Kasumi-1 (cell line): Measurements from ENCODE around the gene SMARCD3.

ENCODE experiments used
- DNase-seq, 2 experiments: peaks; one replicate each; lab custom pipeline; 2025; lab: John Stamatoyannopoulos, UW

SMARCD3 gene

DNA sequence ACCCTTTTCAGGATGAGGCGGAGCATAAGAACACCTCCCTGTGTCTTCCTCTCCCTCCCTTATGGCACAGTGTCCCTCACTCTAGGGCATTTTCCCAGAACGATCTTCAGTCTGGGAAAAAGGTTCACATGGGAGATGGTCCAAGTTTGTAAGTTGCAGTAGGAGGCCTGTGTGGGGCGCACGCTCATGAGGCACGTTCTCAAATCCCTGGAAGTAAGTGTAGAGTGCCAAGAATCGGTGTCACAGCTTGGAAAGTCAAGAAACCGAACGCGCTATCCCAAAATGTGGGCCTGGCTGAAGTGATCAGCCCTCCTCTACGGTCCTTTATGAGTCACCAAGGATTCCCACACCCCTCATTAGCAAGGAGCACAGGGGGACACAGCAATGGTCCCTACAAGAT is 23.9 kb upstream of the SMARCD3 start:
- DNase-seq, result no peak

DNA sequence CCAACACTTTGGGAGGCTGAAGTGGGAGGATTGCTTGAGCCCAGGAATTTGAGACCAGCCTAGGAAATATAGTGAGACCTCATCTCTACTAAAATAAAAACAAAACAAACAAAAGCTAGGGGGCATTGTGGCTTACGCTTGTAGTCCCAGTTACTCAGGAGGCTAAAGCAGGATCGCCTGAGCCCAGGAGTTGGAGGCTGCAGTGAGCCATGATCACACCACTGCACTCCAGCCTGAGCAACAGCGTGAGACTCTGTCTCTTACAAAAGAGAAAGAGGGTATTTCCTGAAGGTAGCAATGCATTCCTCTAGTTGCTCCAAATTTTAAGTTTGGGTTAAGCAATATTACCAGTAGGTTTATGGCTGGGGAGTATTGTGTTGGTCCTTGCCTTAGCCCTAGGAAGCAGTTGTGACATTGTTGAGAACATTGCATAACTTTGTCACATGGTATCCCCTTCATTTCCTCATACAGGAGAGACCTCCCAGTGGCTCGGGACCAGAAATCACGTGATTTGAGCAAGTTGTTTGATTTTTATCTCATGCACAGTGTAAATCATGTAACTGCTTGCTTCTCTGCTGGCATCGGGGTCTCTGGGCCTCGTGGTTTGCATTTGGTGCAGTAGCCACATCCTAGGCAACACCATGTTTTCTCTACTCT is 23.3 kb upstream of the SMARCD3 start:
- DNase-seq, result peak; percentile 88 to 90

DNA sequence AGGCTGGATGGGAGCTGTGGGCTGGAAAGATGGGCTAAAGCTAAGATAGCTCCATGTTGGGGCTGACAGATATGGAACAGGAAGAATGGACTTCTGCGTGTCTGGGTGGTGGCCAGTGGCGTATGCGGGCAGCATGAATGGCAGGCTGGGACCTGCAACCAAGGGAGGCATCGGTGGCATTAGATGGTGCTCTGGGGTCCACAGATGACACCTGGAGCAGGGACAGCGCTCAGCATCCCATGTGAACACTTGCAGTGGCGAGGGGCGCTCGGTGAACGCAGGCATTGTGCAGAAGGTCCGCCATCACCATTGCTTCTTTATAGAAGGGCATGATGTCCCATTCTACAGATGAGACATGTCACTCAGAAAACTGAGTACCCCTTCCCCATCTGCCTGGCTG is 21.0 kb upstream of the SMARCD3 start:
- no peak for DNase-seq

DNA sequence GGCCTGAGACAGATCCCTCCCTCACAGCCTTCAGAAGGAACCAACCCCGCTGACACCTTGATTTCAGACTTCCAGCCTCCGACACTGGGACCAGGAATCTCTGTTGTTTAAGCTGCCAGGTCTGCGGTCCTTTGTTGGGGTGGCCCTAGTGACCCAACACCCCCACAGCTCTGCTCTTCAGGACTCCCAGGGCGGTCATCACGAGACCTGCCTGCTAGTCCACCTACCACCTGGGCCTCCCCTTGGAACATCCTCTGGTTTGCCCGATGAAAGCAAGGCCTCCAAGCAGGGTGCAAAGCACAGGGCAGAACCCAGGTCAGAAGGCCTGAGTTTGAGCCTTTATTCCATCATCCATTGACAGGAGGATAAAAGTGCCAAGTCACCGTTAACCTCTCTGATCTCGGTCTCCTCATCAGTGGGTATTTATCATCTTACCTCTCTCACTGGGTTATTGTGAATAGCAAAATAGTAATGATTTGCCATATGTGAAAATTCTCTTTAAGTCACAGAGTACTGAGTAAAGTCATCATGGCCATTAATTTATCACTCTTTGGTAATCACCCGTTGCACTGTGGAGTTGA is 16.9 kb upstream of the SMARCD3 start:
- no peak for DNase-seq

DNA sequence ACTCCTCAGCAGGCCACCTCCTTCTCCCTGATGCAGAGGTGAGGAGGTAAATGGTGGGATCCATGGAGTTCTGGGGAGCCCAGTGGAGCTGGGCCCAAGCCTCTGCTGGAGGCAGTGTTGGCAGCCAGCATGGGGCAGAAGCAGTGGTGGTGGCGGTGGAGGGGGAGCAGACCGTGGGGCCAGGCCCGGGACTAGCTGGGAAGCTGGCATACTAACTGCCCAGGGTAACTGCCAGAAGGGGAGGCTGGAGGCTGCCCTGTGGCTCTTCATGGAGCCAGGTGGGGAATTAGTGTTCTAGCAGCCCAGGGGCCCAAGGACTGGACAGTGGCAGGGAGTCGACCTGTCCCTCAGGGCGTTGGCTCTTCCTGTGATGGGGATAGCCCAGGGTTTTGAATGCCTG is 16.1 kb upstream of the SMARCD3 start:
- DNase-seq, result no peak

DNA sequence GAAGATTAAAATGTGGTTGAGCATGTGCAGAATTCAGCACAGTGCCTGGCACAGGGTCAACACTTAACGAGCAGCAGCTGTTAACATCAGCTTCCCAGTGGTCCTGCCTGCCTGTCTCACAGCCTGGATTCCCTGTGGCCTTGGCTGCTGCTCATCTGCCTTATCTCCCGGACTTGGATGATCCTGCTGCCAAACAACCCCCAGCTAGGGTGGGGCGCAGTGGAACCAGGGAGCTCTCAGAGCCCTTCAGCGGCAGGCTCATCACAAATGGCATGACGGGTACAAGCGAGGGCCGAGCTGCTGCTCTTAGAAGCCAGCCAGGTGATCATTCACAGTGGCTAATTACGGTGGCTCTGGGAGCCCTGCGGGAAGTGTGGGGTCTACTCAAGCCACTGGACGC is 13.0 kb upstream of the SMARCD3 start:
- no peak for DNase-seq

DNA sequence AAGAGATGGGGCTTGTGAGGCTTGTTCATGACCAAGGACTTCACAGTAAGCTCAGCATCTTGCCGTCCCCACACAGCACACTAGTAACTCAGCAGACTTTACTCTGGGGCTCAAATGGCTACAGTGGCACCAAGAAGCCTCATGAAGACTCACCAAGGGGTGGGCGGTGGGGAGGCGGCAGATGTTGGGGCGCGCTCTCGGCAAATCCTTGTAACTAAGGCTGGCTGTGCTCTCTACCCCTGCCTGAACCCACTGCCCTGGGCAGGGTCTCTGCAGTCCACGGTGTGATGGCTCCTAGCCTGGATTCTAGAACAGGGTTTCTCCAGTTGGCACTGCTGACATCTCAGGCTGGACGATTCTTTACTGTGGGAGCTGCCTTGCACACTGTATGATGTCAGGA is 12.4 kb upstream of the SMARCD3 start:
- DNase-seq, result no peak

DNA sequence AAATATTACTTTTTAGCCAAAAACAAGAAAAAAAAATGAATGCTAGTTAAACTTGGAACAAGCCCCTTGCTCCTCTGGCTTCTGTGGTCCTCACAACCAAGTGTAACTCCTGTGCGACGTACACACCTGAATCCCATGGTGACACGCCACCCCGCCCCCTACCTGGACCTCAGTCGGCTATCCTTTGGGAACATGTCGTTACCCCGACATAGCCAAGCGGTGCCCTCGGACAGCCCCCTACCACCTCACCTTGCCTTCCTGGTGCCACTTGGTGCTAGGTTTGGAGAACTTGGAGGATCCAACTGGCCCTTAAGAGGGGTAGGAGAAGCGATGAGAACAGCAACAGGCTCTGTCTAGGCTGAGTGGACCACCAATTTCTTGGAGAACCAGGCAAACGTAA is 12.0 kb upstream of the SMARCD3 start:
- DNase-seq, result no peak

DNA sequence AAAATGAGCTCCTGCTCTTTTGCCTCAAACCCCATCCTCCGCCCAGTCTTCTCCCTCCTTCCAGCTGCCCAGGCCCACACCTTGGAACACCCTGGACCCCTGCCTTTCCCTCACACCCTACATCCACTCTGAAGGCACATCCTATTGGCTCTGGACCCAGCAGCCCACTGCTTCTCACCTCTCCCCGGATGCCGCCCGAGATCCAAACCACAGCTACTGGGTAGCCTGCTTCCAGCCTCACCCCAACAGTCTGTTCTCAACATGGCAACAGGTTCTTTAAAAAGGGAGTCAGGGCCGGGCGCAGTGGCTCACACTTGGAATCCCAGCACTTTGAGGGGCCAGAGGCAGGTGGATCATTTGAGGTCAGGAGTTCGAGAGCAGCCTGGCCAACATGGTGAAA is 9.5 kb upstream of the SMARCD3 start:
- no peak for DNase-seq

DNA sequence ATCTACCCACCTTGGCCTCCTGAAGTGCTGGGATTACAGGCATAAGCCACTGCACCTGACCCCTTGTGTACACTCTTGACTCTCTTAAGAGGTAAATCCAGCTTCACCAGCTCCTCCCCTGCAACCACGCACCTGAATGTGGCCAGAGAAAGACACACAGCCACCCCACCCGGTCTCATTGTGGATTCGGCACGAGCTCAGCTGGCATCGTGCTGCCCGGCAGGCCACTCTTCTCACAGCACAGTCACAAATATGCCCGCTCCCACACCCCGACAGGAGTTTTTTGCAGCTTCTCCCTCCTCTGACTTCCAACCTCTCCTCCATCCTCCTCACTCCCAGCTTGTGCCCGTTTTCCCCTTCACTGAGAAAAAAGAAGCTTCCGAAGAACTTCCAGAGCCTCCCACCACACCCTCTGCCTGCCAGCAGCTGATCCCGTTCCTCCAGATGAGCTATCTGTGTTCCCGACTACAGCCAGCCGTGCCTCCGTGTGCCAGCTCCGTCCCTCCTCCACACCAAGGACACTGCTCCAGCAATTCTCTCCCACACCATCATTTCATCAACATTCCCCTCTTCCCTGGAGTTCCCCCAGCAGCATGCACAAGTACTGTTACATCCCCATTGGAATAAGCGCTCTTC is 8.0 kb upstream of the SMARCD3 start:
- no peak for DNase-seq

DNA sequence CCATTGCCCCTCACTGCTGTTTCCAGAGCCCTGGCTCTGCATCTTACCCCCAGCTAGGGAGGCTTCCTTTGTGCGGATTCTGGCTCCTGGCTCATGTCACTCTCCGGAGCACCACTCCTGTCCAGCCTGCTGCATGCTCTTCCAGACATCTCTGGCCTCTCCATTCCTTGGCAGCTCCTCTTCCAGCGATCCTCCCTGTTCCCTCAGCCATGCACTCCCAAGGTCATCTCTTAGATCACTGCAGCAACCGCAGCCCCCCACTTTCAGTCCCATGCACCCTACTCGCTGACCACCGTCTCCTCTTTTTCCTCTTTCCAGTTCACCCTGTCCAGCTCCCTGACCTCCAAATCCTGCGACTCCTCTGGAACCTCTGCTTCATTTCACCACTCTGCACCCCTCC is 6.9 kb upstream of the SMARCD3 start:
- DNase-seq, result no peak

DNA sequence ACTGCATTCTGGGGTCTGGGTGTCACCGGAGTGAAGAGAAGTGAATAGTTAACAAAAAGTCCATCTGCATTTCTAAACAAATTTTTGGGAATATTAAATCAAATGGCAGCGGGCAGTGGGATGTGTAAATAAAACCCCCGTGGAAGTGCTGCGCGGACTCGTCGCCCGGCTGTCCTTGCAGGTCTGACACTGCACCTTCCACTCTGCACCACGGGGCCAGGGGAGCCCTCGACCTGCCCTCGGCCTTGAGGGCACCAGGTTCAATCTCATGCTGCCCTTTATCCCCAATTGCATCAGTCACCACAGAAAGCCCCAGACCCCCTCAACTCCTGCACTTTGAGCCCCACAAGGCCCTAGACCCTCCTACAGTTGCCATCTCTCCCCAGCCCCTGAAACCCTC is 6.4 kb upstream of the SMARCD3 start:
- no peak for DNase-seq

DNA sequence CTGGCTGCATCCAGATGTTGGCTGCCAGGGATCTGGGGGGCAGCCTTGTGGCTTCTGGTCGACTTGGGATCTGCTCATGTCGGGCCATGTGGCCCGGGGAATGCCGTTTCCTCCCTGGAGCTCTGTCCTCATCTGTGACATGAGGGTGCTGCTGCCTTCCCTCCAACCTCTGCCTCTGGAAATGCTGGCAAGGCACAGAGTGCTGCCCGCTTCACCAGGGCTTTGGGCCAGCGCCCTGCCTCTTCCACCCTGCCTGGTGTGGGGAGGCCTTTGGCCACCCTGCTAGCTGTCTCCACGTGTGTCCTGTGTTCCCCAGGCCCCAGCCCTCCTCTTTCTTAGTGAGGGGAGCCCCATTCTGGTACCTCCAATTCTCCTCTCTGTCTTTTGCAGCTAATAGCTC is 5.8 kb upstream of the SMARCD3 start:
- no peak for DNase-seq

DNA sequence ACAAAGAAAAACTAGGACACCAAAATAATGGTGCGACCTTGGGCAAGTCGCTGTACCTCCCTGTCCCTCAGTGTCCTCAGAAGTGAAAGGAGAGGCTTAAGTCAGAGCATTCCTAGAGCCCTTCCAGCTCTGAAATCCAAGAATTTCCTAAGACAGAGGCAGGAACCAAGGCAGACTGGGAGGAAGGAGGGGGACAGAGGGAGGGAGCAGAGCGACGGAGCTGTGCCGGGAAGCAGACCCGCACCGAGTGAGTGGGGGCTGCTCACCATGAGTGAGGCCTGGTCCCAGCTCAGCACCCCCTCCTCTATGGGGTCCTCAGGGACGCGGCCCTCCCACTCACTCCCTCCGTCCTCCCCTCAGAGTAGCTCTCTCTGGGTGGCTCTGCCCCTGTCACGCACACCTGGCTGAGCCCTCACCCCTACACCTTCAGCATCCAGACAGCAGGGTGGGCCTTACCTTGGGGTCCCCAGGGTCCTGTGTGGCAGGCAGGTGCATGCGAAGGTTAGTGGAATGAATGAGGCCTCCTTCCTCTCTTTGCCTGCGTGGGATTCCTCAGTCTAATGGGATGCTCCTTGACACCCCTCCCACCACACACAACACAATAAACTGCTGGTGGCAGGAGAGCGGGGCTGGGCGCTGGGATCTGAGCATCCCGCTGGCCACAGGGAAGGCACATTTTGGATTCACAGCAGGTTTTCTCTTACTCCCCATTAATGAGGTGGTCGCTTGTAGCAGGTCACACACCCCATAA is 4.6 kb upstream of the SMARCD3 start:
- no peak for DNase-seq

DNA sequence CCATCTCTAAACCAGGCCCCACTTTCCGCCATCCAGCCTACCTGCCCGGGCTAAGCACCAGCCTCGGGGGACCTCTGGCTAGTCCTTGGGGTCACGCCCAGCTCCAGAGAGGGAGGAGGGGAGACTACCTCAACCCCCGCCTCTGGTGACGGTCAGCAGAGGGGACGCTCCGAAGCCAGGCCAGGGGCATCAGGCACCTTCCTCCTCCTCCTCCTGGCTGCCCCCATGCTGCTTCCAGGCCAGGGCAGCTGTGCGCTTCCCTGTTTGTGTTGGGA is 4.0 kb upstream of the SMARCD3 start:
- no peak for DNase-seq

DNA sequence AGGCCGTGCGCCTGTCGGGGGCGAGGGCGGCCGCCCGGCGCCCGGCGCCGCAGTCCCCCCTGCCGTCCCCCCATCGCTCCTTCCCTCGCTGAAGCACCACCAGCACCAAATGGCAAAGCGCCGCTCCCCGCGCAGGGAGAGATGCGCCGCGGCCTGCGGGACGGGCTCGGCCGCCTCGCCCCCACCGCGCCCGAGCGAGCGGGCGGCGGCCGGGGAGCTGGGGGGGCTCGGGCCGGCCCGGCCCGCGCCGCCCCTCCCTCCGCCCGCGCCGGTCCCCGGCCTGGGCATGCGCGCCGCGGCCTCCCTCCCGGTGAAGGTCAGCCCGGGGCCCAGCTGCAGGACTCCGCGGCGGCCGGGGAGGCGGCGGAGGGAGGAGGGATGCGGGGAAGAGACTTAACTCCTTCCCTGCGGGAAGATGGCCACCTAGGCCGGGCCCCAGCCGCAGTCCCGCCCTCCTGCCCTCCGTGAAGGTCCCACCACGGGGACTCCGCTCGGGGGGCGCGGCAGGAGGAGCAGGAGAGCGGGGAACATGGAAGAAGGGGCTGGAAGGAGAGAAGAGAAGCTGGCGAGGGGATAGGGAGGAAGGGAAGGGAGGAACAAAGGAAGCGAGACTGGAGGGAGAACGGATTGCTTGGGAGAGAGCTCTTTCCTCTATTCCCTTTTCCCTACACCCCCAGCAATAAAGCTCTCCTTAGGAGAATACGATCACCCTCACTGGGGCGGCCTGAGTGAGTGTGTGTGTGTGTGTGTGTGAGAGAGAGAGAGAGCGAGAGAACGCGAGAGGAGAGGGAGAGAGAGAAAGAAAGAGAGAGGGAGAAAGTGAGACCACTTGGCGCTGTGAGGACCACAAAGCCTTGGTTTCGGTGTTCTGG is 3.4 kb upstream of the SMARCD3 start:
- DNase-seq, result no peak

DNA sequence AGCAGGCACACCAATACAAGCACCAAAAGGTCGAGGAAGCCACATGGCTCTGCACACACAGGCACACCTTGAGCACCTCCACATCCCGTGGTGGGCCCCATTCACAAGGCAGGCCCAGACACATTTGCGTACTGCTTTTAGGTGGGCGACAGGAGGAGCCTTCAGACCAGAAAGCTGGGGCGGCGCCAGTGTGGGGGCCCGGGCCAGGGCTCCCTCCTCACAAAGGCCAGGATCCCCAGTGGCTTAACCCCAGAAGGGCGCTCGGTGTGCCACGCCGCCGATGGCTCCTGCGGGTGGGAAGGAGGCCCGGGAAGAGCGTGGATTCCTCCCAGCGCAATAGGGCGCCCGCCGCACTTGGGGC is 2.8 kb upstream of the SMARCD3 start:
- no peak for DNase-seq

DNA sequence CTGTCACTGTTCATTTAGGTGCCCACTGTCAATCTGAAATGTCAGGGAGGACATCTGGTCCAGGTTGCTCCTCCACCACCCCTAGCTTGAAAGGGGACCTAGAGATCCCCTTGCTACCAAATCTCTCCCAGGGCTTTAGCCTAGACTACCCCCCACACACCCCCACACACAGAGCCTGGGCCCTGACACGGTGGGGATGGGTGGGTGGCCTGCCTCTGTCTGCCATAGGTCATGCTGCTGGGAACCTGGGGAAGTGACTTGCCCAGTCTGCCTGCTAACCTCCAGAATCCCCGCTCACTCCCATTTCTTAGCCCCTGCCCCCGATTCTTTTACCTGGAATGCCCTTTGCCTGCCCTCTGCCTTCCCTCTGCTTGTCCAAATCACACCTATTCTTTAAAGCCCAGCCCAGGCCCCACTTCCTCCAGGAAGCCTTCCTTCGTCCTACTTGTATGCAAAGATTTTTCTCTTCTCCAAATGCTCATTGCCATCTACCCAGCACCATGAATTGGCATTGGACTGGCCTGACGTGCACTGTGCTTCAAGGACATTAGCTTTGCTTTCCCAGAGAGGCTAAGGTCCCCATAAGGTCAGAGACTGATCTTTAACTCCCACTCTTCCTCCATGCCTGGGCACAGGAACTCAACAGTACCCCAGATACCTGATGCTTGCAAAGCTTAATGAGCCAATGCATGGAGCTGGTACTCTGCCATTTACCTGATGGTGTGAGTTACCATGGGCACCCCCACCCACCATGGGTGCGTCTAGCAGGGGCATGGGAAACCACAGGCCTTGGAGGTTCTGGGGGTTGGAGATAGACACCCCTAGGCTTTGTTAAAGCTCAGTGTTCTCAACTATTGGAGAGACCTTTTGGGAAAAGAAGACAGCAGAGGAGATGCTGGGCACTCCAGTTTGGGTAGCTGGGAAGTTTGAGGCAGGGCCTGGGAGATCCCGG is 2.0 kb upstream of the SMARCD3 start:
- DNase-seq, result no peak

DNA sequence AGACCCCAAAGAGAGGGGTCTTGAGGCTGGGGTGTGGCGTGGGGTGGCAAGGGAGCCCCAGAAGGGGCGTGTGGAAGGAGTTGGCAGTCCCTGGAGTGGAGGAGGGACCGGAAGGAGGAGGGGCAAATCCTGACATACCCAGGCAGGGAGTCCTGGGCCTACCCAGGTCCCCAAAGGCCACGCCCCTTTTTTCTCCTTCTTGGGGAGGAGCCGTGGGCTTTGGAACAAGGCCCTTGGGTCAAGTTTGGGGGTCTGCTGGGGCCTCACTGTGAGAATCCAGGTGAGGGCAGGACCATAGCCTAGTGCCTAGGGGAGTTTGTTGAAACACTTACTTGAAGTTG is 1.2 kb upstream of the SMARCD3 start:
- DNase-seq, result no peak

DNA sequence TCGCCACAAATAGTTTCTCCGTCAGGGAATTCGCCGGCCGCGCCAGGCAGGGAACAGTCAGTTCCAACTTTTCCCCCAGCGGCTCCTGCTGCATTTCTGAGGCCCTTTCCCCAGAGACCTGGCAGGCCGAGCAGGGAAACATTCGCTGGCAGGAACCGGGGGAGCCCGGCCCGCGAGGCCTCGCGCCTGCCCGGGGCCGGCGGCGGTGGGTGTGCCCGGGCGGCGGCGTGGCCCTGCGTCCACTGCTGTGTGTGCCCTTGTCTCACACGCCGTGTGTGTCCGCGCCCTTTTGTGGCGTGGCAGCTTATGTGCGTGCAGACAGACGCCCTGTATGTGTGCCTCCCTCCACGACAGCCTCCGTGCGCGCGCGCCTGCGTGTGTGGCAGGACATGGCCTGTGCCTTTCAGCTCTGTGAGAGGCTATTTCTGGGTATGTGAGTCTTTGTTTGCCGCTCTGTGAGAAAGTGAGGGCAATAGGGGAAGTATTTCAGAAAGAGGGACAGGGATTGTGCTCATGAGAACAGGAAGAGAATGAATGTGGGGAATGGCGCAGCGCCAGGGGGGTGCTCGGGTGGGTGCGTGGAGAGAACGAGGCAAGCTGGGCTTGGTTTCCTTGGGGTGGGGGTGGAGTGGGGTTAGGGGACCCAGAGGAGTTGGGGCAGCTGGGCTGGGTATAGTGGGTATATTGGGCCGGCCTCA is 689 bp upstream of the SMARCD3 start:
- DNase-seq, result peak; percentile 60 to 67
